ENCODE measurements around the gene C1GALT1C1L.
"Not testable (repeated sequence)": the region's sequence is repeated elsewhere in the genome, so short reads cannot be mapped to it uniquely, and the experiment has no call there.

C1GALT1C1L gene

DNA sequence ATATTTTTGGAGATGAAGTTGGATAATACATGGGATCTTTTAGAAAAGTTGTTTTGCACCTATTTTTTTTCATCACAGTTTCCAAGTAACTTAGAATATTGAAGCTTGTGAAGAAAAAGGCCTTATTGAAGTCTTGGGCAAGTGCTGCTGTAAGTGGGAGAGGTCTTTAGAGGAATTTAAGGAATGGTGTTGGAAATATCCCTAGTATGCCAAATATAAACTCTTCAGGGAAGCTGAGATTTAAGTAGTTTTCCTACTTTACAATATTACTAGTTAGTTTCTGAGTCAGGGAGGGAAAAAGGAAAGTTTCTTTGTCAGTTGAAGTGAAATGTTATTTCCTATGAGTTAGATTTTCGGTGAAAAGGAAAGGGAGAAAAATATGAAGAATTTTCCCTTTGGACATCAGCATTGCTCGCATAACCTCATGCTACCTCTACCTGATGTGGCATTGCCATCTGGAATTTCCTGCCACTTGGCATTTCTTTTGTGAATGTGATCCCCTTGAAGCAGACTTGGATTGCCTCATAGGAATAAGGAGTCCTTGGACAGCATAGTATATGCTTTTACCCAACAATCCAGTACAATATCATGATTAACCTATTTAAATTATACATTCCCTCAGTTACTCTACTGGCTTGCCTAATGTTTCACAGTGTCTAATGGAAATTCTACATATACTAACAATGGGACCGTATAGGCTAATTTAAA is 27.1 kb downstream of the C1GALT1C1L start:
- DNase-seq = no peak

DNA sequence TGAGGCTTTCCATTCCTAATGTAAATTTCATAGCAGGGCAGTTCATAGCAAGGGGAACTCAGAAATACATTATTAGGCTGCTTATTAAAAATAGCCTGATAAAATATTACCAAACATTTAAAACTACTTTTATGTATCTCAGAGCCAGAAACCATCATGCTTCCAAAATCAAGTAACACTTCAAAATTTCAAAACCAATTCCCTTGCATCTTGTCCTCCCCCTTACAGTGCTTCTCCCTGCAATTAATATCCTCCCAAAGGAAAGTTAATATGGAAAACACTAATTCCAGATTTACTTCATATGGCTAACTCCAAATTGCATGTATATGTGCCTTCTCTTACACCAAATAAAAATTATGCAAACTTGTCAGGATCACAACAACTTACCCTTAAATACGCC is 32.5 kb downstream of the C1GALT1C1L start:
- no peak for DNase-seq

DNA sequence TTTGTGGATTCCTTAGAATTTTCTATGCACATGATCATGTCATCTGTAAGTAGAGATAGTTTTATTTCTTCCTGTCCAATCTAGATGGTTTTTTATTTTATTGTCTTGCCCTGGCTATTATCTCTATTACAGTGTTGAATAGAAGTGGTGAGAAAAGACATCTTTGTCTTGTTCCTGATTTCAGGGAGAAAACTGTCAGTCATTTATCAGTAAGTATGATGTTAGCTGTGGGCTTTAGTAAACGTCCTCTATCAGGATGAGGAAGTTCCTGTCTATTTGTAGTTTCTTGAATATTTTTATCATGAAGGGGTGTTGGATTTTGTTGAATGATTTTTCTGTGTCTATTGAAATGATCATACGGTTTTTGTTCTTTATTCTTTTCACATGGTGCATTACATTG is 33.9 kb downstream of the C1GALT1C1L start:
- DNase-seq = no peak

DNA sequence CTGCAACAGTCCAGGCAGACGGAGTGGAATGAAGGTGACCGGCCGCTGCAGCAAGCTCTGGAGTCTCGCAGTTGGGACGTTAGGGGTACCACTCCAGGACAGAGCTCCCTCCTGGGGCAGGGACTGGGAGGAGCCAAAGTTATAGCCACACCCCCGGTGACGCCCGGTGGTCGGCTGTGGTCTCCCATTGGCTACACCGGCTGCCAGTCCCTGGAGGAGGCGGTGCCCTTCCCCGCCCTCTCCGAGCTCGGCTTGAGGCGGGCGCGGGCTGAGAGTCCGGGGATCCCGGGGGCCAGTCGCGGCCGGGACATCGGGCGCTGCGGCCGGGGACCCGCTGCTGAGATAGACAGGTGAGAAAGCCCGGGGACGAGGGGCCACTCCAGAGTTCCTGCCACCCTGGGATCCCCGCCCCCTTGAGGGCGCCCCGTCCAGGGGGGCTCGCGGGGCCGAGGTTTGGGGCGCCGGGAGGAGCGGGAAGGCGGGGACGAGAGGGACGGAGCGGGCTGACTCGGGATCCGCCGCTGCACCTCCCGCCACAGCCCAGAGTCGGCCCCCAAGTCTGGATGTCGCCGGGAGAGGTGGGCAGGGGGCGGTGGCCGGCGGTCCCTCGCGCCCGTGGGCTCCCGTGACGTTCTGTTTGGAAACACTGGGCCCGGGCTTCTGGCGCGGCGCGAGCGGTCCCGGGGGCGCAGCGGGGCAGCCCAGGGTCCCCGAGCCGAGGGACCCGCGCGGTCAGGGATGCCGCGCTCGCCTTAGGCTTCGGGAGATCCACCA is 39.0 kb downstream of the C1GALT1C1L start, which contains the start of gene PLEKHH2:
Gene PLEKHH2 (plus strand): TSS at position 231 of the 774 bp plus-strand sequence. CDS start 7,414 bp downstream, outside the sequence.
- DNase-seq = peak; percentile 86

DNA sequence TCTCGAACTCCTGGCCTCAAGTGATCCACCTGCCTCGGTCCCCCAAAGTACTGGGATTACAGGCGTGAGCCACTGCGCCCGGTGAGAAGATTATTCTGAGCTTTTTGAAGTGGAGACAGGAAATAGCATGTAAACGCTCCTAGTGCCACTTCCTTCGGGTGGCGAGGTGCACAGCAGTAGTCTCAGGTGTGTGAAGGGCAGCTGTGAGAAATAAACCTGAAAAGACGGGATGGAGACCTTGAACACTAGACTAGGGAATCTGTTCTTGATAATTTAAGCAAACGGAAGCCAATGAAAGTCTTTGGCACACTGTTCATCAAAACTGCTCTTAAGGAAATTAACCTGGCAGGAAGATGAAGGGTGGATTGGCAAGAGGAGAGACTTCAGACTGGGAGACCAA is 39.6 kb downstream of the C1GALT1C1L start:
- peak; percentile 35 for DNase-seq

DNA sequence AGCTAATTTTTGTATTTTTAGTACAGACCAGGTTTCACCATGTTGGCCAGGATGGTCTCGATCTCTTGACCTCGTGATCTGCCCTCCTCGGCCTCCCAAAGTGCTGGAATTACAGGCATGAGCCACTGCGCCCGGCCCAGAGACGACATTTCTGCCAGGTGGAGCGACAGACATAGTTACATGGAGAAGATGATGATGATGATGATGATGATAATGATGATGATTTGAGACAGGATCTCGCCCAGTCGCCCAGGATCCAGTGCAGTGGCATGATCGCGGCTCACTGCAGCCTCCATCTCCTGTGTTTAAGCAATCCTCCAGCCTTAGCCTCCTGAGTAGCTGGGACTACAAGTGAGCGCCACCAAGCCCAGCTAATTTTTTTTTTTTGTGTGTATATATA is 40.1 kb downstream of the C1GALT1C1L start:
- not testable (repeated sequence) for DNase-seq

DNA sequence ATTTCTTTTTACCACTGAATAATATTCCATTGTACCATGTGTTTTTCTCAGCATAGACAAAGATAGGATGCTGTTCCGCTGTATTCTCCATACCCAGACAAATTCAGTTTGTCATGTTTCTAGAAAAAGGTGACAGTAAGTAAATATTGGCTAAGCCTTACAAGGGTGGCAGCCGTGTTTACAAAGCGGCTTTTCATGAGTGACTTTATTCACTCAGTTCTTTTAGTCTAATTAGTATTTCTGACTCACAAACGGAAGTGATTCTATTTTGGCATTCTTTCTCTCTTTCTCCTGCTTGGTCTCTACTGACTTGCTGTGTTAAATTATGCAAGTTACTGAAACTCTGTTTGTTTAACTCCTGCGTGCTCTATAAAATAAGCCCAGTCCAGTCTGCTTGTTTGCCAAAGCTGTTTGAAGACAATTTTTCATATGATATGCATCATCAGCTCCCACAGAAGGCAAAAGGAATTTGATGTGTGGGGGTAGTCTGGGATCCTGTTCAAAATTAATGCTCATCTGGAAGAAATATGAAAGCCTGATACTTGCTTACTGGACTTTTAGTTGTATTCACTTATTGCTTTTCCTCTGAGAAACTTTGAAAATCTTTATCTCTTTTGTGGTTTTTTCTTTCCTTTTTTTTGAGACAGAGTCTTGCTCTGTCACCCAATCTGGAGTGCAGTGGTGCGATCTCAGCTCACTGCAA is 41.5 kb downstream of the C1GALT1C1L start:
- no peak for DNase-seq

DNA sequence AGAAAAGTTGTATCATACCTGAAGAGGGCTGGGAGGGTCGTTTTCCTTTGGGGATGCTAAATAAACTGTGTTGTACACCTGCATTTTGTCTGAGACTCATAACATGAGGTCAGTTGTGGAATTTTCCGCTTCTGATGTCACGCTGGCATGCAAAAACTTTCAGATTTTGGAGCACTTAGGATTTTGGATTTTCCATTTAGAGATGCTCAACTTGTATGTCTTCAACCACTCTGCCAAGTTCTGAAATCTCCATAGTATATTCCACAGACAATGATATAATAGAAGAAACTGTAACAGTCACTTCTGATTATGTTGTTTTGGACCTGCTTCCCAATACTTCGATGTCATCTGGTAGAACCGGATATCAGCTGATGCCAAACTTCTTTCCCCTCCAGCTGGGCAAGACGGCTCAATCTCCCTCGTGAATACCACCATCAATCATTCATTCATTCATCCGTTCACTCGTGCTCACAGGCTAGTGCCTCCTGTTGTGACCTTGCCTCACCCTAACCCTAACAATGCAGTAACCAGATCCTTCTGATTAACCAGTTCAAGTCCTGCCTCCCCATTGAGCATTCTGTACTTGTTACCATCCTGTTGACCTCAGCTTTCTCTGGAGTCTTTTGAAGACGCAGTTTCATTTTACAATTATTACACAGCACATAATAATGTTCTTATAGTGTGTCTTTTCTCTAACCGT is 44.5 kb downstream of the C1GALT1C1L start:
- no peak for DNase-seq

Data from NCI-H2227 treated with DMSO at 0.1 percent for 48 hours (cell line).